Neuronal stem cell (in vitro differentiated cells): ENCODE results near the gene PDAP1.

Source experiments
- DNase-seq: peaks from one replicate; pipeline ENCODE4 v3.0.0-alpha.2; 2013; ENCODE audit warnings: low spot score
- H2AFZ ChIP-seq: one replicate; pipeline ENCODE4 v1.6.1; 2013; ENCODE audit warnings: mild to moderate bottlenecking, low read length, inconsistent platforms
- H2AK5ac ChIP-seq: 2 replicates; pipeline ENCODE4 v1.6.1; 2013; ENCODE audit warnings: low read depth, mild to moderate bottlenecking, inconsistent platforms, low read length, moderate library complexity, mixed read lengths
- H2BK120ac ChIP-seq: 2 replicates; pipeline ENCODE4 v1.6.1; 2013; ENCODE audit warnings: low read depth, mild to moderate bottlenecking, inconsistent platforms, low read length, moderate library complexity, mixed read lengths
- H2BK12ac ChIP-seq: one replicate; pipeline ENCODE4 v1.6.1; 2013; ENCODE audit warnings: low read length, inconsistent platforms
- H2BK15ac ChIP-seq: 2 replicates; pipeline ENCODE4 v1.6.1; 2013; ENCODE audit warnings: mild to moderate bottlenecking, low read length, inconsistent platforms, mixed read lengths
- H2BK5ac ChIP-seq: one replicate; pipeline ENCODE4 v1.6.1; 2013; ENCODE audit warnings: inconsistent platforms, mild to moderate bottlenecking, low read length, moderate library complexity
- H3K14ac ChIP-seq: one replicate; pipeline ENCODE4 v1.6.1; 2013; ENCODE audit warnings: low read length, inconsistent platforms
- H3K18ac ChIP-seq: 2 replicates; pipeline ENCODE4 v1.6.1; 2013; ENCODE audit warnings: low read length, inconsistent platforms
- H3K23ac ChIP-seq: 2 replicates; pipeline ENCODE4 v1.6.1; 2013; ENCODE audit warnings: low read depth, mild to moderate bottlenecking, mixed read lengths, low read length, inconsistent platforms; ENCODE audit not compliant: poor library complexity
- H3K27ac ChIP-seq: replicated peaks from 3 replicates; pipeline ENCODE4 v1.5.1; 2013; ENCODE audit warnings: low read length, inconsistent platforms
- H3K27me3 ChIP-seq, 3 experiments: 2 replicates each; pipeline ENCODE4 v1.6.1; 2013; ENCODE audit warnings: low read length in 3 of 3, mild to moderate bottlenecking in 2 of 3, inconsistent platforms in 1 of 3, low read depth in 1 of 3, mixed read lengths in 1 of 3, moderate library complexity in 1 of 3; ENCODE audit not compliant: control insufficient read depth in 3 of 3, insufficient read depth in 3 of 3
- H3K36me3 ChIP-seq, 2 donors: replicated peaks in 1 of 2; 2 replicates each; pipeline ENCODE4 v1.6.1; 2013; ENCODE audit warnings: low read length in 2 of 2; ENCODE audit not compliant: control insufficient read depth in 2 of 2, insufficient read depth in 2 of 2
- H3K4ac ChIP-seq: 2 replicates; pipeline ENCODE4 v1.6.1; 2013; ENCODE audit warnings: inconsistent platforms, mild to moderate bottlenecking, low read length, moderate library complexity
- H3K4me1 ChIP-seq, 2 donors: 1 replicate in 1 of 2; 2 replicates in 1 of 2; pipeline ENCODE4 v1.6.1; 2013; ENCODE audit warnings: low read length in 2 of 2, low read depth in 1 of 2; ENCODE audit not compliant: control insufficient read depth in 2 of 2, insufficient read depth in 1 of 2
- H3K4me2 ChIP-seq: one replicate; pipeline ENCODE4 v1.6.1; 2013; ENCODE audit warnings: mild to moderate bottlenecking, low read length, inconsistent platforms; ENCODE audit not compliant: insufficient read depth, poor library complexity, severe bottlenecking
- H3K4me3 ChIP-seq, 2 donors: 2 replicates each; pipeline ENCODE4 v1.5.1; 2013; ENCODE audit warnings: low read length in 2 of 2, mild to moderate bottlenecking in 2 of 2, inconsistent platforms in 1 of 2, moderate library complexity in 1 of 2
- H3K79me1 ChIP-seq: one replicate; pipeline ENCODE4 v1.6.1; 2013; ENCODE audit warnings: low read depth, mild to moderate bottlenecking, inconsistent platforms, low read length, moderate library complexity
- H3K9ac ChIP-seq: one replicate; pipeline ENCODE4 v1.6.1; 2013; ENCODE audit warnings: mild to moderate bottlenecking, low read depth, low read length, inconsistent platforms; ENCODE audit not compliant: poor library complexity
- H3K9me3 ChIP-seq, 2 donors: replicated peaks in 1 of 2; 2 replicates each; pipeline versions ENCODE3 to v1.6.1; 2013; ENCODE audit warnings: low read length in 2 of 2, mild to moderate bottlenecking in 2 of 2, inconsistent platforms in 1 of 2, low read depth in 1 of 2, mixed read lengths in 1 of 2, moderate library complexity in 1 of 2; ENCODE audit not compliant: control insufficient read depth in 2 of 2, insufficient read depth in 1 of 2
- H4K8ac ChIP-seq: one replicate; pipeline ENCODE4 v1.6.1; 2013; ENCODE audit warnings: low read depth, mild to moderate bottlenecking, inconsistent platforms, low read length, moderate library complexity
- H4K91ac ChIP-seq: one replicate; pipeline ENCODE4 v1.6.1; 2013; ENCODE audit warnings: low read length, low read depth, mild to moderate bottlenecking, inconsistent platforms; ENCODE audit not compliant: poor library complexity
- WGBS, 2 donors: extraction: QIAGEN DNeasy Blood & Tissue Kit; methylation state at CpG; one replicate each; pipeline ENCODE4 v1.1.7; 2013; ENCODE audit warnings: missing lambda C conversion rate in 2 of 2, mixed read lengths in 1 of 2; ENCODE audit not compliant: insufficient read length in 2 of 2, insufficient replicate concordance in 1 of 2; ENCODE audit errors: extremely low coverage in 2 of 2; 5-methylcytosine and 5-hydroxymethylcytosine counted together

Gene PDAP1

DNA sequence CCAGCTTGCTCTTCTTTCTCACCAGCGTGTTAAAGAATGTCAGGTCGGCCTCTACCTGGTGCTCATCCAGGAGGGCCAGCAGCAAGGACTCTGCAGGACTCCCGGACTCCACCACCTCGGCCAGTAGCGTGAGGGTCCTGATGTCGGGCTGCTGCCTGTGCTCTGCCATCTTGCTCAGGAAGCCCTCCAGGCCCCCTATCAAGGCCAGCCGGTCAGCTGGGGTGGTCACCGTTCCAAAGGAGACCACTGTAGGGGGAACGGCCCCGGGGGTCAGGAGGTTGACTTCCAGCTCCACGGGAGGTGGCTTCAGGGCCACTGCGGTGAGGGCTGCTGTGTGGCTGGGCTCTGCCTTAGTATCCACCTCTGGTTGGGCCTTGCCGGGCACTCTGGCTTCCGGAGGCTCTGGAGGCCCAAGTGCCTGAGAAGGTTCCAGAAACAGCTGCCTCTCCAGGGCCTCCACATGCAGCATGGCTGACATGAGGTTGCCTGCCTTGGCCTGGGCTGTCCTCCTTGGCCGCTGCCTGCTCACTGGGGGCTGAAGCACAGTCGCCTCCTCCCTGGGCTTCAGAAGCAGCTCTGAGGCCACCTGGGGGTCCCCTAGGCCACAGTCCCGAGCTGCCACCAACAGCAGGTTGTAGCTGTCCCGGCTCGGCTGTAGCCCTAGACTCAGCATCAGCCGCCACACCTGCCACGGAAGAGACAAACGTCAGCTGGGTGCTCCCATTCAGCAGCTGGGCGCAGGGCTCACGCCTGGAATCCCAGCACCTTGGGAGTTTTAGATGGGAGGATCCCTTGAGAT, 16.7 kb upstream of the PDAP1 start:
- Histone ChIP-seq H2AK5ac (no peak overlapping the region), H2AFZ (no peak overlapping the region), H3K14ac (no peak overlapping the region), H3K4me1 (no peaks in the 10 kb centered on the region), H2BK15ac (no peak overlapping the region), H2BK5ac (no peak overlapping the region), H3K18ac (no peak overlapping the region), H3K4ac (no peak overlapping the region), H3K27me3 (no peaks in the 10 kb centered on the region), H3K36me3 (peaks cover 44 to 75% of the 10 kb centered on the region in 2 donors), H3K4me2 (no peak overlapping the region), H4K91ac (no peak overlapping the region), H4K8ac (no peak overlapping the region), H3K9me3 (no peaks in the 10 kb centered on the region), H2BK12ac (no peak overlapping the region), H3K79me1 (peaks cover 3% of the 10 kb centered on the region), H3K4me3 (no peak overlapping the region), H3K23ac (no peak overlapping the region), H3K9ac (no peak overlapping the region), H2BK120ac (no peak overlapping the region), H3K27ac (no peak overlapping the region)
- no peak for DNase-seq
- no CpG with 5 or more reads among the region's 24 CpGs for WGBS, 2 donors

DNA sequence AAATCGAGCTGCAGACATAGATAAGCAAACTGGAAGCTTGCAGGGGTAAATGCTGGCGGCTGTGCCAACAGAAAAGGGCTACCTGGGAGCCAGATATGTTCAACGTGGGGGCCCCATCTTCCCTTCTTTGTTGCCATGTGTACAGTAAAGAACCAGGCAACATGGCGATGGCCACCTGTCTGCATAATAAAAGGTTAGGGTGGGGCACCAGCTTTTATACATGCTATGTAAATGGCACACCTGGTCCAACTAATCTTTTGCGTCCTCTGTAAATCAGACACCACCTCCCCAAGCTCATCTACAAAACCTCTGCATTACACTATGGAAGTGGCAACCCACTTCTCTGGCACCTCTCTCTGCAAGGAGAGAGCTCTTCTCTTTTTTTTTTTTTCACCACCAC, 14.2 kb upstream of the PDAP1 start:
- Histone ChIP-seq H4K91ac (no peak overlapping the region), H3K18ac (no peak overlapping the region), H3K79me1 (peaks cover 7% of the 10 kb centered on the region), H3K23ac (no peak overlapping the region), H2BK15ac (no peak overlapping the region), H2AFZ (no peak overlapping the region), H3K4me1 (no peaks in the 10 kb centered on the region), H3K27ac (no peak overlapping the region), H3K4me3 (no peak overlapping the region), H3K14ac (no peak overlapping the region), H3K36me3 (peaks cover 50 to 82% of the 10 kb centered on the region in 2 donors), H4K8ac (peak overlapping the region; percentile 43), H2BK12ac (no peak overlapping the region), H3K9me3 (no peaks in the 10 kb centered on the region), H2BK120ac (no peak overlapping the region), H2BK5ac (no peak overlapping the region), H3K9ac (no peak overlapping the region), H3K27me3 (no peaks in the 10 kb centered on the region), H2AK5ac (no peak overlapping the region), H3K4ac (no peak overlapping the region), H3K4me2 (no peak overlapping the region)
- no peak for DNase-seq
- WGBS, 2 donors = no CpG with 5 or more reads among the region's 5 CpGs

DNA sequence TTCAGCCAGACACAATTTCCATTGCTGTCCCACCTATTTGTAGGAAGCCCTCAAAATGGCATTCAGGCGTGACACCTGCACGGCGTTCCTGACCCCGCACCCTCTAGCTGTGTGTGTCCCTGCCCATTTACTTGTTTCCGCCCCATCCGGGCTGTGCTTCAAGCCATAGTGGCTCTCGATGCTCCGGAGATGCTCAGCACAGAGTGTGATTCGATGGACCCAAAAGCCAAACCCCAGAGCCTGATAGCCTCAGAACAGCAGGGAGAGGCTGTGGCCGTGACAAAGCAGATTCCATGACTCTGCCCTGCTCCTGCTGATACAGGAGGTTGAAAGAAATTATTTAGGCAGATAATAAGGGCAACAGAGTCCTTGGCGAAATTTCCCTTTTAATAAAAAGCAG, 13.8 kb upstream of the PDAP1 start:
- Histone ChIP-seq H4K91ac (no peak overlapping the region), H3K79me1 (peaks cover 7% of the 10 kb centered on the region), H3K18ac (no peak overlapping the region), H2AFZ (no peak overlapping the region), H3K9ac (no peak overlapping the region), H2BK120ac (no peak overlapping the region), H4K8ac (no peak overlapping the region), H3K4me1 (no peaks in the 10 kb centered on the region), H3K4me3 (no peak overlapping the region), H3K23ac (no peak overlapping the region), H2BK15ac (no peak overlapping the region), H2AK5ac (no peak overlapping the region), H2BK5ac (no peak overlapping the region), H3K4ac (no peak overlapping the region), H3K27me3 (no peaks in the 10 kb centered on the region), H3K36me3 (peaks cover 54 to 86% of the 10 kb centered on the region in 2 donors), H3K14ac (no peak overlapping the region), H3K27ac (no peak overlapping the region), H3K9me3 (no peaks in the 10 kb centered on the region), H3K4me2 (no peak overlapping the region), H2BK12ac (no peak overlapping the region)
- DNase-seq = no peak
- no CpG with 5 or more reads among the region's 11 CpGs for WGBS, 2 donors

DNA sequence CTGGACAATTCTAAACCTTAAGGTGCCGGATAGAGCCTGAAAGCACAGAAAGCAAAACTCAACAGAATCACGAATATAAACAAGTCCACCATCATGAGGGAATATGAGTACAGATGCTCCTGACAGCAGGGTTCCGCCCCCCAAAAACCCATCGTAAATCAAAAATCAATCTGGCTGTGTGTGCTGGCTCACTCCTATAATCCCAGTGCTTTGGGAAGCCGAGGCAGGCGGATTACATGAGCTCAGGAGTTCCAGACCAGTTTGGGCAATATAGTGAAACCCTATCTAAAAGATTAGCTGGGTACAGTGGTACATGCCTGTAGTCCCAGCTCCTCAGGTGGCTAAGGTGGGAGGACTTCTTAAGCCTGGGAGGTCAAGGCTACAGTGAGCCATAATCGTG, 12.6 kb upstream of the PDAP1 start:
- Histone ChIP-seq H2AFZ (no peak overlapping the region), H3K4me3 (no peak overlapping the region), H2BK12ac (no peak overlapping the region), H2BK120ac (no peak overlapping the region), H3K27me3 (no peaks in the 10 kb centered on the region), H4K8ac (no peak overlapping the region), H4K91ac (no peak overlapping the region), H3K23ac (no peak overlapping the region), H3K4me2 (no peak overlapping the region), H2BK5ac (no peak overlapping the region), H3K27ac (no peak overlapping the region), H3K9ac (no peak overlapping the region), H2AK5ac (no peak overlapping the region), H3K14ac (no peak overlapping the region), H3K9me3 (no peaks in the 10 kb centered on the region), H2BK15ac (no peak overlapping the region), H3K4ac (no peak overlapping the region), H3K36me3 (peaks cover 57 to 96% of the 10 kb centered on the region in 2 donors), H3K79me1 (peaks cover 7% of the 10 kb centered on the region), H3K4me1 (no peaks in the 10 kb centered on the region), H3K18ac (no peak overlapping the region)
- no peak for DNase-seq
- no CpG with 5 or more reads among the region's 7 CpGs for WGBS, 2 donors
